Gastrocnemius medialis (tissue), 4 donors: Measurements from ENCODE around the gene IBTK. TPM values are rescaled to one million over a fixed set of nuclear protein-coding genes. Genes with fewer than 3 reads are reported as not detected.
A peak's percentile ranks its signal among the peaks of the same experiment; 100 is the strongest.
"Not testable (repeated sequence)": the region's sequence is repeated elsewhere in the genome, so short reads cannot be mapped to it uniquely, and the experiment has no call there.

Experiments
- ATAC-seq, 2 donors: fragments of 150-250 bp; one replicate each; pipeline ENCODE4 v1.9.1; 2016
- DNase-seq, 2 donors: peaks; one replicate each; pipeline ENCODE4 v3.0.0-alpha.2; 2019
- H3K27ac ChIP-seq, 4 donors: fragments of 200-600 bp; sonication (generic); 1 replicate in 1 of 4; 2 replicates in 3 of 4; pipeline ENCODE4 v1.5.1; 2016 to 2018; ENCODE audit warnings: mild to moderate bottlenecking in 2 of 4, moderate library complexity in 1 of 4
- H3K27me3 ChIP-seq, 3 donors: fragments of 200-600 bp; sonication (generic) in 2 of 3; 1 replicate in 1 of 3; 2 replicates in 2 of 3; pipeline versions ENCODE4 v1.5.1 to v1.6.0; 2016 to 2019; ENCODE audit warnings: mild to moderate bottlenecking in 1 of 3, moderate library complexity in 1 of 3
- H3K36me3 ChIP-seq, 2 donors: fragments of 200-600 bp; sonication (generic) in 1 of 2; one replicate each; pipeline ENCODE4 v1.5.1; 2017 to 2018
- H3K4me1 ChIP-seq, 2 donors: fragments of 200-600 bp; sonication (generic) in 1 of 2; one replicate each; pipeline ENCODE4 v1.5.1; 2016 to 2017; ENCODE audit warnings: mild to moderate bottlenecking in 2 of 2
- H3K4me3 ChIP-seq, 4 donors: fragments of 200-600 bp; sonication (generic) in 3 of 4; 1 replicate in 1 of 4; 2 replicates in 3 of 4; pipeline ENCODE4 v1.5.1; 2016 to 2019; ENCODE audit warnings: mild to moderate bottlenecking in 2 of 4
- H3K9me3 ChIP-seq, 3 donors: fragments of 200-600 bp; sonication (generic) in 2 of 3; 1 replicate in 1 of 3; 2 replicates in 2 of 3; pipeline ENCODE4 v1.5.1; 2016 to 2019
- POLR2A ChIP-seq, 2 donors: fragments of 450-650 bp; IDR thresholded peaks; one replicate each; pipeline ENCODE4 v1.6.1; 2017; ENCODE audit warnings: antibody characterized with exemption in 2 of 2, mild to moderate bottlenecking in 2 of 2, moderate library complexity in 2 of 2
- in situ Hi-C, 4 donors: fragments of 200-750 bp; cut with MboI; loops; one replicate each; pipeline versions ENCODE4 v1.15.0 to v1.8.0; 2017; ENCODE audit warnings: low sequenced_read_pairs in 4 of 4
- intact Hi-C: fragments of 100-400 bp; cut with DNase I; formaldehyde crosslinking; loops from one replicate; pipeline ENCODE4 v1.15.1; 2023; ENCODE audit warnings: low total_unique reads
- total RNA-seq, 4 donors: library from RNA; depleted of rRNA; stranded (reverse); fragments of >200 nt; gene quantifications; one replicate each; pipeline versions ENCODE4 v1.1.0 to v1.2.3, GENCODE V29; 2016
- TF ChIP-seq, protein P1 (sequence below), 5 experiments: fragments of 450-650 bp in 3 of 5; fragments of 200-600 bp in 2 of 5; sonication (generic) in 2 of 5; IDR thresholded peaks in 4 of 5; conservative IDR thresholded peaks in 1 of 5; 1 replicate in 4 of 5; 2 replicates in 1 of 5; pipeline ENCODE4 v1.5.1; 2016 to 2019; ENCODE audit warnings: antibody characterized with exemption in 5 of 5, mild to moderate bottlenecking in 3 of 5, moderate library complexity in 3 of 5

IBTK gene
- total RNA-seq, 4 donors from 2014 or later: 26.2 to 31.7 (median 29.5) TPM

DNA sequence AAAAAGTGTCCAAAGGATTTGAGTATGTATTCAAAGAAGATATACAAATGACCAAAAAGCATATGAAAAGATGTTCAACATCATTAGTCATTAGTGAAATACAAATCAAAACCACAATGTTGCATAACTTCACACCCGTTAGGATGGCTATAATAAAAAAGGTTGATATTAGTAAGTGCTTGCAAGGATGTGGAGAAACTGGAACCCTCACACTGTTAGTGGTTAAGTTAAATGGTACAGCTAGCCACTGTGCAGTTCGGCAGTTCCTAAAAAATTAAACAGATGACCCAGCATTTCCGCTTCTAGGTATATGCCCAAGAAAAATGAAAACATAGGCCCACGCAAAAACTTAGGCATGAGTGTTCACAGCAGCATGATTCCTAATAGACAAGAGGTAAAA lies 38.6 kb downstream of the IBTK start:
- in situ Hi-C loops (no loop called here), intact Hi-C loops (no loop called here)
- no peaks in the 10 kb centered on the region for H3K9me3 ChIP-seq
- no peak overlapping the region for H3K4me3 ChIP-seq
- TF ChIP-seq, protein P1, sequence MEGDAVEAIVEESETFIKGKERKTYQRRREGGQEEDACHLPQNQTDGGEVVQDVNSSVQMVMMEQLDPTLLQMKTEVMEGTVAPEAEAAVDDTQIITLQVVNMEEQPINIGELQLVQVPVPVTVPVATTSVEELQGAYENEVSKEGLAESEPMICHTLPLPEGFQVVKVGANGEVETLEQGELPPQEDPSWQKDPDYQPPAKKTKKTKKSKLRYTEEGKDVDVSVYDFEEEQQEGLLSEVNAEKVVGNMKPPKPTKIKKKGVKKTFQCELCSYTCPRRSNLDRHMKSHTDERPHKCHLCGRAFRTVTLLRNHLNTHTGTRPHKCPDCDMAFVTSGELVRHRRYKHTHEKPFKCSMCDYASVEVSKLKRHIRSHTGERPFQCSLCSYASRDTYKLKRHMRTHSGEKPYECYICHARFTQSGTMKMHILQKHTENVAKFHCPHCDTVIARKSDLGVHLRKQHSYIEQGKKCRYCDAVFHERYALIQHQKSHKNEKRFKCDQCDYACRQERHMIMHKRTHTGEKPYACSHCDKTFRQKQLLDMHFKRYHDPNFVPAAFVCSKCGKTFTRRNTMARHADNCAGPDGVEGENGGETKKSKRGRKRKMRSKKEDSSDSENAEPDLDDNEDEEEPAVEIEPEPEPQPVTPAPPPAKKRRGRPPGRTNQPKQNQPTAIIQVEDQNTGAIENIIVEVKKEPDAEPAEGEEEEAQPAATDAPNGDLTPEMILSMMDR (IDR thresholded peaks at IDR 0.05 in 4 of 5, conservative IDR thresholded peaks at IDR 0.05 in 1 of 5): no peak
- TF ChIP-seq POLR2A (IDR thresholded peaks at IDR 0.05): no peak
- ATAC-seq: no peak
- no peak for DNase-seq
- H3K27ac ChIP-seq: peak overlapping the region; percentile 3 to 32 (median 15)
- peaks cover 12 to 15% of the 10 kb centered on the region in 2 donors for H3K4me1 ChIP-seq
- peaks cover 0 to 56% of the 10 kb centered on the region in 2 donors for H3K36me3 ChIP-seq
- H3K27me3 ChIP-seq: no peaks in the 10 kb centered on the region

DNA sequence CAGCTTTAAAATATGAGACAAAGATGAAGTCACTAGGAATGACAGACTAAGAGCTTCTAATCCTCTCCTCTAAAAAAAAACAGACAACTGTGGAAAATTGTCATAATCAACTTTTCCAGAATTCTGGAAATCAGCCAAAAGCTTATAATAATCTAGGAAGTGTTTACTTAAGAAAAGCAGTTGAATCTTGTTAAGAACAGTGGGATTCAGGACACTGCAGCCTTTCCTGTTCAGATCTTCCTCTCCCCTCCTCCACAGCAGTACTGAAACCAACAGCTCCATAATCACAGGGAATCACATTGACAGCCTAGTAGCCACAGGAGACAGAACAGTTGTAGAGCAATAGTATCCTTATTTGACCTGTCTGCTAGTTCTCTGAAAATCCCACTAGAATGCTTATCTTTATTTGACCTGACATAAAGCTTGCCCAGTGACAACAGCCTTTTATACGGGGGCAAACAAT lies 41.6 kb downstream of the IBTK start:
- H3K4me1 ChIP-seq: peaks cover 12 to 15% of the 10 kb centered on the region in 2 donors
- H3K36me3 ChIP-seq: peaks cover 0 to 68% of the 10 kb centered on the region in 2 donors
- in situ Hi-C loops: no loop called here
- peak overlapping the region in 3 of 4 donors; percentile 39 to 60 (median 41) for H3K27ac ChIP-seq
- no peaks in the 10 kb centered on the region for H3K27me3 ChIP-seq
- intact Hi-C loops: no loop called here
- DNase-seq: no peak
- no peaks in the 10 kb centered on the region for H3K9me3 ChIP-seq
- H3K4me3 ChIP-seq: no peak overlapping the region
- no peak for TF ChIP-seq POLR2A (IDR thresholded peaks at IDR 0.05)
- TF ChIP-seq, protein P1 (IDR thresholded peaks at IDR 0.05 in 4 of 5, conservative IDR thresholded peaks at IDR 0.05 in 1 of 5): no peak
- peak; percentile 50 to 65 for ATAC-seq

DNA sequence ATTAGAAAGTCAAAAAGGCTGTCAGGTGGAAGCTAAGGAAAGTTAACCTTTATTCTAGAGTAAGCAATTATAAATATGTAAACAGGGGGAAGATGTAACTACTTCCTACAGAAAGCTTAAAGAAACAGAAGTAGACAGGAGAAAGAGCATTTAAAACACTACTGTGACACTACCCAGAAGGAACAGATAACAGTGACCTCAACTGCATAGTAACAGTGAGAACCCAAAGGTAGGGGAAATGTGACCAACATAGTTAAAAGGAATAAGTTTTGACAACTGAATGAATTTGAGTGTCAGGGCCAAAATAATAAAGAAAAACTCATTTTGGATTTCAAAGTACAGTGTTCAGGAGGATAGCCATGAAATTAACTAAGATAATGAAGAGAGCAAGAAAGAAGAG lies 43.5 kb downstream of the IBTK start:
- Histone ChIP-seq H3K27me3 (no peaks in the 10 kb centered on the region), H3K36me3 (peaks cover 0 to 77% of the 10 kb centered on the region in 2 donors), H3K9me3 (no peaks in the 10 kb centered on the region), H3K27ac (no peak overlapping the region), H3K4me3 (no peak overlapping the region), H3K4me1 (peaks cover 12 to 15% of the 10 kb centered on the region in 2 donors)
- ATAC-seq (no peak), DNase-seq (no peak)
- intact Hi-C loops (no loop called here), in situ Hi-C loops (no loop called here)
- TF ChIP-seq, protein P1 (IDR thresholded peaks at IDR 0.05 in 4 of 5, conservative IDR thresholded peaks at IDR 0.05 in 1 of 5): no peak
- TF ChIP-seq POLR2A (IDR thresholded peaks at IDR 0.05): no peak

DNA sequence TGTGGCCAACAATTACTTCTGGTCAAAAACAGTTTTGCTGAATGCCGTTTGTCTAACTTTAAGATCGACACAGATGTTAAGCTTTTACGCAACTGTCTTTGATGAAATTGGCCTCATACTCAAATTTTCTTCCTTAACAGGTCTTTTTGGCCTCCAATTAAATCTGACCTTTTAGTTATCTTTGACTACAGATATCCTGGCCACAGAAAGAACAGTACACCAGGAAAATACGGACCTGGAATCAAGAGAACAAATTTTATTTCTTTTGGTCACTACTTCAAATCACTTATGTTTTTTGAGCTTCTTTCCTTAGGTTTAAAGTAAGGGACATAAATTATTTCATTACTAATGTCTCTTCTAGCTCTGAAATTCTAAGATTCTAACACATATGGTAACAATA lies 49.8 kb downstream of the IBTK start:
- Histone ChIP-seq H3K36me3 (peaks cover 0 to 98% of the 10 kb centered on the region in 2 donors), H3K4me1 (no peaks in the 10 kb centered on the region), H3K27me3 (no peaks in the 10 kb centered on the region), H3K4me3 (no peak overlapping the region), H3K9me3 (no peaks in the 10 kb centered on the region), H3K27ac (no peak overlapping the region)
- no peak for ATAC-seq
- TF ChIP-seq, protein P1 (IDR thresholded peaks at IDR 0.05 in 4 of 5, conservative IDR thresholded peaks at IDR 0.05 in 1 of 5): no peak
- intact Hi-C loops (no loop called here), in situ Hi-C loops (no loop called here)
- DNase-seq: no peak

DNA sequence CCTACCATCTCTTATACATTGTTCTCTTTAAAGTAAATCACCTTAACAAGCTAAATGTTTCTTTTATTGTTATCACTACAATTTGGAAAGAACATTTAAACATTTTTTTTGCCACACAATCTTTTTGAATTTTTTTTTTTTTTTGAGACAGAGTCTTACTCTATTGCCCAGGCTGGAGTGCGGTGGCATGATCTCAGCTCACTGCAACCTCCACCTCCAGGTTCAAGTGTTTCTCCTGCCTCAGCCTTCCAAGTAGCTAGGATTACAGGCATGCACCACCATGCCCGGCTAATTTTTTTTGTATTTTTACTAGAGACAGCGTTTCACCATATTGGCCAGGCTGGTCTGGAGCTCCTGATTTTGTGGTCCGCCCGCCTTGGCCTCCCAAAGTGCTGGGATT lies 50.3 kb downstream of the IBTK start:
- H3K27me3 ChIP-seq, H3K4me3 ChIP-seq, intact Hi-C loops, ATAC-seq, DNase-seq, in situ Hi-C loops, H3K4me1 ChIP-seq, H3K9me3 ChIP-seq, H3K27ac ChIP-seq: not testable (repeated sequence)
- peaks cover 0 to 98% of the 10 kb centered on the region in 2 donors for H3K36me3 ChIP-seq
